ENCODE measurements around the gene CAMK2A. TPM values are rescaled to one million over a fixed set of nuclear protein-coding genes. Genes with fewer than 3 reads are reported as not detected.
A peak's percentile ranks its signal among the peaks of the same experiment; 100 is the strongest.

The CAMK2A gene
- total and polyA plus RNA-seq, 2 of the 4 experiments (the other 2 are of a cell fraction), result 0.18 to 0.19 TPM

DNA sequence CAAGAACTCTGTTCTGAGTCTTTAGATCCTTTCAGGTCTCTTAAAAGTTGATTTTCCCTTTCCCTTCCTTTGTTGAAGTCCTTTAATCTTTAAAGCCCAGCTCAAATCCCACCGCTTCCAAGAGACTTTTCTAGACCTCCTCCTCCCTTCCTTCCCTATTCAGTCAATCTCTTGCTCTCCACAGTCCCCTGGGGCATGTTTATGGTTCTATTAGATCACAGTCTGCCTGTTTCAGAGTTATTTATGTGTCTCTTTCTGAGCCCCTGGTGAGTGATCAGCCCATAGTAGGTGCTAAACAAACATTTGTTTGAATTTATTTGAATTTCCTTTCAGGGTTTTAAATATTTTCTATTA lies 20.3 kb upstream of the CAMK2A start:
- Histone ChIP-seq H2AK5ac (ENCODE audit: low read depth, low read length) (no peak overlapping the region; the same call in 1 of the 2 replicates), H2BK20ac (ENCODE audit: low read depth, low read length) (no peak overlapping the region), H3K9me1 (ENCODE audit: insufficient read depth, low read length) (peaks cover 19% of the 10 kb centered on the region), H3K36me3 (ENCODE audit: control insufficient read depth, insufficient read depth, low read length) (no peaks in the 10 kb centered on the region), H2BK120ac (ENCODE audit: low read depth, low read length) (no peak overlapping the region), H4K8ac (ENCODE audit: low read depth in 2 of 2, low read length in 2 of 2) (no peak overlapping the region), H3K27me3 (ENCODE audit: control insufficient read depth, insufficient read depth, low read length) (no peaks in the 10 kb centered on the region), H2AFZ (replicated peaks; ENCODE audit: low read length, poor library complexity) (no peak overlapping the region), H4K91ac (ENCODE audit: insufficient read depth, low read depth, low read length) (no peak overlapping the region), H3K4me3 (ENCODE audit: insufficient read depth, low read depth, low read length) (no peak overlapping the region), H3K56ac (ENCODE audit: extremely low read depth, insufficient read depth, low read length) (no peak overlapping the region), H4K20me1 (ENCODE audit: insufficient read depth, low read length) (no peaks in the 10 kb centered on the region), H3K4me1 (ENCODE audit: control insufficient read depth, insufficient read depth, low read length) (peaks cover 19% of the 10 kb centered on the region), H3K9ac (ENCODE audit: low read depth, low read length) (no peak overlapping the region), H2AK9ac (replicated peaks; ENCODE audit: low read depth, low read length, poor library complexity) (no peak overlapping the region), H3K79me1 (ENCODE audit: low read depth in 1 of 2, low read length in 2 of 2) (no peaks in the 10 kb centered on the region), H3K18ac (ENCODE audit: low read depth, low read length) (no peak overlapping the region), H2BK5ac (ENCODE audit: low read depth, low read length, poor library complexity, severe bottlenecking) (no peak overlapping the region), H3K14ac (replicated peaks; ENCODE audit: low read depth, low read length) (no peak overlapping the region), H3K23ac (ENCODE audit: low read depth, low read length) (no peak overlapping the region), H3K9me3 (ENCODE audit: control insufficient read depth, insufficient read depth, low read length) (no peaks in the 10 kb centered on the region), H3K4ac (ENCODE audit: low read depth, low read length) (no peak overlapping the region), H2BK15ac (ENCODE audit: low read depth, low read length) (peak overlapping the region; percentile 14; the same call in 1 of the 3 replicates), H3K4me2 (ENCODE audit: low read depth, low read length) (no peak overlapping the region), H3K27ac (ENCODE audit: insufficient read depth, low read length) (no peak overlapping the region), H4K5ac (ENCODE audit: low read depth, low read length) (no peak overlapping the region)
- POLR2A ChIA-PET (ENCODE audit: unreplicated experiment), result interaction anchor here (0.6 kb wide), 1 partner anchor 168 kb away, joined by 10 read pairs; no protein-coding TSS in a partner anchor
- WGBS, 2 experiments (ENCODE audit: extremely low coverage in 2 of 2, insufficient read length in 1 of 2), result no CpG with 5 or more reads among the region's 1 CpG
- CTCF ChIA-PET, result interaction anchor here (0.6 to 1.3 kb wide), 4 partner anchors 9 to 142 kb away, joined by 3 to 5 read pairs (median 4); no protein-coding TSS in a partner anchor
- ATAC-seq (ENCODE audit: low read depth), result no peak
- in situ Hi-C loops (cut with MboI; ENCODE audit: low sequenced_read_pairs), result no loop called here
- no peak for TF ChIP-seq NFE2L2 (IDR thresholded peaks at IDR 0.05; ENCODE audit: low read depth, low read length)
- TF ChIP-seq RCOR1 (IDR thresholded peaks at IDR 0.05; ENCODE audit: insufficient replicate concordance, low read length), result no peak
- TF ChIP-seq, protein P1, sequence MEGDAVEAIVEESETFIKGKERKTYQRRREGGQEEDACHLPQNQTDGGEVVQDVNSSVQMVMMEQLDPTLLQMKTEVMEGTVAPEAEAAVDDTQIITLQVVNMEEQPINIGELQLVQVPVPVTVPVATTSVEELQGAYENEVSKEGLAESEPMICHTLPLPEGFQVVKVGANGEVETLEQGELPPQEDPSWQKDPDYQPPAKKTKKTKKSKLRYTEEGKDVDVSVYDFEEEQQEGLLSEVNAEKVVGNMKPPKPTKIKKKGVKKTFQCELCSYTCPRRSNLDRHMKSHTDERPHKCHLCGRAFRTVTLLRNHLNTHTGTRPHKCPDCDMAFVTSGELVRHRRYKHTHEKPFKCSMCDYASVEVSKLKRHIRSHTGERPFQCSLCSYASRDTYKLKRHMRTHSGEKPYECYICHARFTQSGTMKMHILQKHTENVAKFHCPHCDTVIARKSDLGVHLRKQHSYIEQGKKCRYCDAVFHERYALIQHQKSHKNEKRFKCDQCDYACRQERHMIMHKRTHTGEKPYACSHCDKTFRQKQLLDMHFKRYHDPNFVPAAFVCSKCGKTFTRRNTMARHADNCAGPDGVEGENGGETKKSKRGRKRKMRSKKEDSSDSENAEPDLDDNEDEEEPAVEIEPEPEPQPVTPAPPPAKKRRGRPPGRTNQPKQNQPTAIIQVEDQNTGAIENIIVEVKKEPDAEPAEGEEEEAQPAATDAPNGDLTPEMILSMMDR (conservative IDR thresholded peaks at IDR 0.05; ENCODE audit: low read depth, low read length), result no peak
- no peak for TF ChIP-seq FOS (IDR thresholded peaks at IDR 0.05; ENCODE audit: low read depth, low read length)
- TF ChIP-seq MAFK (IDR thresholded peaks at IDR 0.05; ENCODE audit: low read depth, low read length), result no peak
- TF ChIP-seq CEBPB (IDR thresholded peaks at IDR 0.05; ENCODE audit: low read depth, low read length), result no peak
- no peak for TF ChIP-seq RAD21 (IDR thresholded peaks at IDR 0.05; ENCODE audit: low read length)
- TF ChIP-seq BHLHE40 (IDR thresholded peaks at IDR 0.05; ENCODE audit: low read depth, low read length), result no peak
- no peak for TF ChIP-seq SMC3 (IDR thresholded peaks at IDR 0.05; ENCODE audit: low read depth, low read length)
- TF ChIP-seq POLR2A (IDR thresholded peaks at IDR 0.05; ENCODE audit: low read depth, low read length), result no peak
- TF ChIP-seq RFX5 (IDR thresholded peaks at IDR 0.05; ENCODE audit: low read depth, low read length), result no peak
- TF ChIP-seq, protein P2, sequence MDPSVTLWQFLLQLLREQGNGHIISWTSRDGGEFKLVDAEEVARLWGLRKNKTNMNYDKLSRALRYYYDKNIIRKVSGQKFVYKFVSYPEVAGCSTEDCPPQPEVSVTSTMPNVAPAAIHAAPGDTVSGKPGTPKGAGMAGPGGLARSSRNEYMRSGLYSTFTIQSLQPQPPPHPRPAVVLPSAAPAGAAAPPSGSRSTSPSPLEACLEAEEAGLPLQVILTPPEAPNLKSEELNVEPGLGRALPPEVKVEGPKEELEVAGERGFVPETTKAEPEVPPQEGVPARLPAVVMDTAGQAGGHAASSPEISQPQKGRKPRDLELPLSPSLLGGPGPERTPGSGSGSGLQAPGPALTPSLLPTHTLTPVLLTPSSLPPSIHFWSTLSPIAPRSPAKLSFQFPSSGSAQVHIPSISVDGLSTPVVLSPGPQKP (IDR thresholded peaks at IDR 0.05; ENCODE audit: borderline replicate concordance, low read depth, low read length), result no peak
- no peak for TF ChIP-seq MXI1 (IDR thresholded peaks at IDR 0.05; ENCODE audit: borderline replicate concordance, low read depth, low read length)
- TF ChIP-seq MAZ (IDR thresholded peaks at IDR 0.05; ENCODE audit: borderline replicate concordance, low read depth, low read length), result no peak
- TF ChIP-seq CHD1 (IDR thresholded peaks at IDR 0.05; ENCODE audit: low read depth, low read length), result no peak
- TF ChIP-seq, protein P3, sequence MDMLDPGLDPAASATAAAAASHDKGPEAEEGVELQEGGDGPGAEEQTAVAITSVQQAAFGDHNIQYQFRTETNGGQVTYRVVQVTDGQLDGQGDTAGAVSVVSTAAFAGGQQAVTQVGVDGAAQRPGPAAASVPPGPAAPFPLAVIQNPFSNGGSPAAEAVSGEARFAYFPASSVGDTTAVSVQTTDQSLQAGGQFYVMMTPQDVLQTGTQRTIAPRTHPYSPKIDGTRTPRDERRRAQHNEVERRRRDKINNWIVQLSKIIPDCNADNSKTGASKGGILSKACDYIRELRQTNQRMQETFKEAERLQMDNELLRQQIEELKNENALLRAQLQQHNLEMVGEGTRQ (IDR thresholded peaks at IDR 0.05; ENCODE audit: low read depth, low read length), result no peak
- intact Hi-C loops (cut with micrococcal nuclease), result no loop called here
- BruUV-seq (replicated peaks), result no TSS peak
- DNase-seq, result no peak
- dilution Hi-C loops (cut with HindIII; ENCODE audit: low sequenced_read_pairs, unreplicated experiment), result no loop called here

All from IMR-90 (cell line).